Endodermal cell (in vitro differentiated cells): ENCODE measurements around the gene RAB35. TPM values are rescaled to one million over a fixed set of nuclear protein-coding genes. Genes with fewer than 3 reads are reported as not detected.

Experiments used
- DNase-seq: peaks from one replicate; pipeline ENCODE4 v3.0.0-alpha.2; 2017
- H3K27ac ChIP-seq: 2 replicates; pipeline ENCODE4 v1.5.1; 2013; ENCODE audit warnings: mild to moderate bottlenecking, low read depth, low read length, moderate library complexity
- H3K27me3 ChIP-seq: 2 replicates; pipeline ENCODE4 v1.6.1; 2013; ENCODE audit warnings: mild to moderate bottlenecking, low read length, moderate library complexity; ENCODE audit not compliant: insufficient read depth, control insufficient read depth, poor library complexity, severe bottlenecking
- H3K36me3 ChIP-seq: 2 replicates; pipeline ENCODE4 v1.7.0; 2013; ENCODE audit warnings: mild to moderate bottlenecking, low read length, moderate library complexity; ENCODE audit not compliant: control insufficient read depth, insufficient read depth
- H3K4me1 ChIP-seq: one replicate; pipeline ENCODE4 v1.7.0; 2013; ENCODE audit warnings: low read length; ENCODE audit not compliant: control insufficient read depth, insufficient read depth
- H3K4me3 ChIP-seq: 2 replicates; pipeline ENCODE4 v1.5.1; 2013; ENCODE audit warnings: mild to moderate bottlenecking, low read length, moderate library complexity
- H3K9ac ChIP-seq: 2 replicates; pipeline ENCODE4 v1.6.1; 2013; ENCODE audit warnings: mild to moderate bottlenecking, low read length, moderate library complexity; ENCODE audit not compliant: poor library complexity, severe bottlenecking; ENCODE audit errors: extremely low read depth
- H3K9me3 ChIP-seq: 2 replicates; pipeline ENCODE4 v1.6.1; 2013; ENCODE audit warnings: mild to moderate bottlenecking, low read length, moderate library complexity; ENCODE audit not compliant: control insufficient read depth
- H3K27ac Mint-ChIP-seq: 2 replicates; pipeline ENCODE4 v1.8.0; 2020; ENCODE audit warnings: mixed read lengths
- H3K27me3 Mint-ChIP-seq: 2 replicates; pipeline ENCODE4 v1.8.0; 2021; ENCODE audit warnings: mild to moderate bottlenecking, mixed read lengths; ENCODE audit not compliant: insufficient read depth
- H3K36me3 Mint-ChIP-seq: 2 replicates; pipeline ENCODE4 v1.8.0; 2020; ENCODE audit warnings: low read depth, mixed read lengths
- H3K4me1 Mint-ChIP-seq: 2 replicates; pipeline ENCODE4 v1.8.0; 2020; ENCODE audit warnings: mixed read lengths
- H3K4me3 Mint-ChIP-seq: 2 replicates; pipeline ENCODE4 v1.8.0; 2020; ENCODE audit warnings: mild to moderate bottlenecking, moderate library complexity, mixed read lengths
- H3K9me3 Mint-ChIP-seq: 2 replicates; pipeline ENCODE4 v1.8.0; 2020; ENCODE audit warnings: mild to moderate bottlenecking, mixed read lengths
- WGBS, 2 experiments: methylation state at CpG; one replicate each; pipeline versions ENCODE4 v1.1.5 to v1.1.7; 2013; ENCODE audit warnings: missing lambda C conversion rate in 2 of 2, mixed read lengths in 1 of 2; ENCODE audit not compliant: insufficient coverage in 1 of 2, insufficient read length in 1 of 2; 5-methylcytosine and 5-hydroxymethylcytosine counted together
- total RNA-seq, 2 donors: library from RNA; stranded (reverse); fragmentation: NEBNext Ultra II Directional in 1 of 2; extraction: Animal tissue kit (Norgen Biotek cat#: 25700) in 1 of 2; gene quantifications; 2 replicates in 1 of 2; 3 replicates in 1 of 2; pipeline ENCODE4 v1.2.1, GENCODE V29; 2021
- TF ChIP-seq, protein P1 (sequence below): fragments of 200-600 bp; sonication (generic); conservative IDR thresholded peaks from 2 replicates; pipeline ENCODE4 v1.5.0; 2021; ENCODE audit warnings: antibody characterized with exemption, mild to moderate bottlenecking

The RAB35 gene
- total RNA-seq, 2 donors from 2014 or later, result 32.4 to 36.6 TPM

DNA sequence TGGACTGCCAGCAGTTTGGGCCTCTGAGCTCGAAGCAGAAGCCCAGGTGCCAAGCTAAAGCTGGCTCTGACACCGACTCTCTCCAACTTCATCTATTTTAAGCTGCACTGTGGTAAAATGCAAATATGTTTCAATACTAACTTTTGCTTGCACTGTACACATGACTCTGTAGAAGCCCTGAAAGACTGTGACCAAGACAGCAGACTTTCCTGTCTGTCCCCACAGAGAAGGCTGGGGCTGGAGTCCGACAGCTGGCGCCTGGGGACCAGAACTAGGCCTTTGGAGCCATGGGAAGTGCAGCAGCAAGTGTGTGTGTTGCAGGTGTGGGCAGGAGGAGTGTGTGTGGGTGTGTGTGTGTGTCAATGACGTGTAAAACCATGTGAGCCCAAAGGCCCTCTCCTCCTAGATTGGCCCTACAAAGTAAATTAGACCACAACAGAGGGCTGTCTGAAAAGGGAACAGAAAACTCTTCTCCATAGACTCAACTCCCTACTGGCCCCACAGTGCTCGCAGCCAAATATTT is 16.4 kb upstream of the RAB35 start:
- H3K9me3 Mint-ChIP-seq, result no peaks in the 10 kb centered on the region
- no peaks in the 10 kb centered on the region for H3K9me3 ChIP-seq
- H3K9ac ChIP-seq, result no peak overlapping the region
- no peak overlapping the region for H3K27ac ChIP-seq
- no peak for DNase-seq
- no peak overlapping the region for H3K4me3 Mint-ChIP-seq
- H3K27ac Mint-ChIP-seq, result no peak overlapping the region
- H3K27me3 ChIP-seq, result no peaks in the 10 kb centered on the region
- H3K36me3 ChIP-seq, result peaks cover 96% of the 10 kb centered on the region
- no peak overlapping the region for H3K4me3 ChIP-seq
- 92 to 100% methylated on average over 2 to 6 of the region's 6 CpGs for WGBS, 2 experiments
- no peaks in the 10 kb centered on the region for H3K4me1 ChIP-seq
- H3K27me3 Mint-ChIP-seq, result no peaks in the 10 kb centered on the region
- no peaks in the 10 kb centered on the region for H3K4me1 Mint-ChIP-seq
- TF ChIP-seq, protein P1, sequence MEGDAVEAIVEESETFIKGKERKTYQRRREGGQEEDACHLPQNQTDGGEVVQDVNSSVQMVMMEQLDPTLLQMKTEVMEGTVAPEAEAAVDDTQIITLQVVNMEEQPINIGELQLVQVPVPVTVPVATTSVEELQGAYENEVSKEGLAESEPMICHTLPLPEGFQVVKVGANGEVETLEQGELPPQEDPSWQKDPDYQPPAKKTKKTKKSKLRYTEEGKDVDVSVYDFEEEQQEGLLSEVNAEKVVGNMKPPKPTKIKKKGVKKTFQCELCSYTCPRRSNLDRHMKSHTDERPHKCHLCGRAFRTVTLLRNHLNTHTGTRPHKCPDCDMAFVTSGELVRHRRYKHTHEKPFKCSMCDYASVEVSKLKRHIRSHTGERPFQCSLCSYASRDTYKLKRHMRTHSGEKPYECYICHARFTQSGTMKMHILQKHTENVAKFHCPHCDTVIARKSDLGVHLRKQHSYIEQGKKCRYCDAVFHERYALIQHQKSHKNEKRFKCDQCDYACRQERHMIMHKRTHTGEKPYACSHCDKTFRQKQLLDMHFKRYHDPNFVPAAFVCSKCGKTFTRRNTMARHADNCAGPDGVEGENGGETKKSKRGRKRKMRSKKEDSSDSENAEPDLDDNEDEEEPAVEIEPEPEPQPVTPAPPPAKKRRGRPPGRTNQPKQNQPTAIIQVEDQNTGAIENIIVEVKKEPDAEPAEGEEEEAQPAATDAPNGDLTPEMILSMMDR, result no peak
- H3K36me3 Mint-ChIP-seq, result peaks cover 87% of the 10 kb centered on the region

DNA sequence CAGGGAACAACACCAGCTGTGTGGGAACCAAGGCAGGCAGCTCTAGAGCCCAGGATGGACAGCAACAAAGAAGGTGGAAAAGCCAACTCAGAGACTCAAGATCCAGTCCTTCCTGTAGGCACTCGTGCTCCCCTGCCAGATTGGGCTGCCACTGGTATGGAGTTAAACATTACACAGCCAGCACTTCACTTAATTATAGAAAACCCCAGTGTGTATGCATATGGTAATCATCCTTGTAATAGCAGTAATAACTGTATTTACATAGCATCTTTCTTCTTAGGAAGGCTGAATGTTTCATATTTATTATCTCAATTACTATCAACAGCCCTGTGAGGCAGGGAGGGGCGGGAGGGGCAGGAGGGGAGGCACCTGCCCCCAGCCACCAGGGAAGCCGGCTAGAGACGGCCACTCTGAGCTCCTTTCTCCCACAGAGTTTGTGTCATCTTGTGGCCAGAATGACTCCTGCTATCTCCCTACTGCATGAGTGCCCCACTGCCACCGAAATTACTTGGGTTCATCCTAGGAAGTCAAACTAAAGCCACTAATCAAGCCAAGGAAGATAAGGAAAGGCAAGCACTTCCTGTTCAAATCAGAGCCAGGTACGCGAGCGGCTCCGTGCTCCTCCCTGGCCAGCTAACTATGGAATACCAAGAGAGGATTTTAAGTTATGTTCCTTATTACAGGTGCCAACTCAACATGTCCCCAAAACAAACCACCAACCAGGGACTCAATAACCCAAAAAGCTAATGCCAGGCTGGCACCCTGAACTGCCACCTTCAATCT is 15.7 kb upstream of the RAB35 start:
- H3K36me3 Mint-ChIP-seq, result peaks cover 87% of the 10 kb centered on the region
- WGBS, 2 experiments, result 88 to 95% methylated on average over 5 to 9 of the region's 9 CpGs
- Histone ChIP-seq H3K36me3 (peaks cover 97% of the 10 kb centered on the region), H3K4me1 (no peaks in the 10 kb centered on the region), H3K9me3 (no peaks in the 10 kb centered on the region), H3K27ac (no peak overlapping the region), H3K9ac (no peak overlapping the region), H3K27me3 (no peaks in the 10 kb centered on the region), H3K4me3 (no peak overlapping the region)
- H3K9me3 Mint-ChIP-seq, result no peaks in the 10 kb centered on the region
- no peak for DNase-seq
- H3K4me1 Mint-ChIP-seq, result no peaks in the 10 kb centered on the region
- no peak overlapping the region for H3K4me3 Mint-ChIP-seq
- TF ChIP-seq, protein P1, result no peak
- H3K27ac Mint-ChIP-seq, result no peak overlapping the region
- no peaks in the 10 kb centered on the region for H3K27me3 Mint-ChIP-seq

- H3K9ac ChIP-seq, result no peak overlapping the region
- H3K9me3 ChIP-seq, result no peaks in the 10 kb centered on the region
- Mint-ChIP-seq H3K9me3 (no peaks in the 10 kb centered on the region), H3K4me1 (no peaks in the 10 kb centered on the region), H3K36me3 (peaks cover 87% of the 10 kb centered on the region), H3K27me3 (no peaks in the 10 kb centered on the region), H3K4me3 (no peak overlapping the region), H3K27ac (no peak overlapping the region)
- TF ChIP-seq, protein P1, result no peak
- H3K27ac ChIP-seq, result no peak overlapping the region
- no peak overlapping the region for H3K4me3 ChIP-seq
- peaks cover 97% of the 10 kb centered on the region for H3K36me3 ChIP-seq
- H3K4me1 ChIP-seq, result no peaks in the 10 kb centered on the region
- 96 to 99% methylated on average over 14 to 15 of the region's 15 CpGs for WGBS, 2 experiments
- DNase-seq, result no peak
- no peaks in the 10 kb centered on the region for H3K27me3 ChIP-seq
Observed at GRCh38 chr12:120131116-120131515, 14.6 kb upstream of the RAB35 start.
